ENCODE data around the gene LSM2.

Gene LSM2

GRCh38 chr6:31749301-31750036, 57.3 kb downstream of the LSM2 start:
- H3K4me3 Mint-ChIP-seq, result no peak overlapping the region

More at GRCh38 chr6:31749301-31750036, 57.3 kb downstream of the LSM2 start:
- H3K9me3 Mint-ChIP-seq, result no peaks in the 10 kb centered on the region
- no peaks in the 10 kb centered on the region for H3K27me3 Mint-ChIP-seq (ENCODE audit: low read depth)
- DNase-seq (ENCODE audit: low spot score), result no peak
- no peak overlapping the region for H3K27ac Mint-ChIP-seq
- H3K4me1 Mint-ChIP-seq (ENCODE audit: low read depth), result peaks cover 3% of the 10 kb centered on the region
- peaks cover 28% of the 10 kb centered on the region for H3K36me3 Mint-ChIP-seq (ENCODE audit: low read depth)
